GM21786 (cell line): ENCODE data around the gene DPP9.
A peak's percentile ranks its signal among the peaks of the same experiment; 100 is the strongest.
"Not testable (repeated sequence)": the region's sequence is repeated elsewhere in the genome, so short reads cannot be mapped to it uniquely, and the experiment has no call there.

Experiments
- ATAC-seq: cut with Tn5 transposase; IDR thresholded peaks from one replicate; pipeline ENCODE4 v1.9.1; 2021; ENCODE audit not compliant: unreplicated experiment

Gene DPP9

GRCh38 chr19:4740092-4740491 lies 16.4 kb upstream of the DPP9 start:
- no peak for ATAC-seq

DNA sequence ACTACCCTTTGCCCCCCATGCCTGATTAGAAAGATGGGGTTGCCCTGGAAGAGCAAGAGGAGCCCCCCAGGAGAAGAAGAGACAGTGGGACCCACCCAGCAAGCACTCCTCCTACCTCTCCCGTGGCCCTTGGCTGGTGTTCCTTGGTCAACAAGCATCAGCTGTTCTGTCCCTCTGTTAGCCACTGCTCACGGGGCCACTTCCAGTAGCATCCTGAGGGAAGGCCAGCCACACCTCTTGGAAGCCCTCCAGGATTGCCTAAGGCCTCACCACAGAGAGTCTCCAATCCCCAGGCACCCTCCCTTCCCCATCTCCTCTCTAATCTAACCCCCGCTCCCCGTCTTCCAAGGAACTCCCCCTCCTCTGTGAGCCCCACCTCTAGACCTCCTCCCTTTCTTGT lies 15.1 kb upstream of the DPP9 start:
- no peak for ATAC-seq

DNA sequence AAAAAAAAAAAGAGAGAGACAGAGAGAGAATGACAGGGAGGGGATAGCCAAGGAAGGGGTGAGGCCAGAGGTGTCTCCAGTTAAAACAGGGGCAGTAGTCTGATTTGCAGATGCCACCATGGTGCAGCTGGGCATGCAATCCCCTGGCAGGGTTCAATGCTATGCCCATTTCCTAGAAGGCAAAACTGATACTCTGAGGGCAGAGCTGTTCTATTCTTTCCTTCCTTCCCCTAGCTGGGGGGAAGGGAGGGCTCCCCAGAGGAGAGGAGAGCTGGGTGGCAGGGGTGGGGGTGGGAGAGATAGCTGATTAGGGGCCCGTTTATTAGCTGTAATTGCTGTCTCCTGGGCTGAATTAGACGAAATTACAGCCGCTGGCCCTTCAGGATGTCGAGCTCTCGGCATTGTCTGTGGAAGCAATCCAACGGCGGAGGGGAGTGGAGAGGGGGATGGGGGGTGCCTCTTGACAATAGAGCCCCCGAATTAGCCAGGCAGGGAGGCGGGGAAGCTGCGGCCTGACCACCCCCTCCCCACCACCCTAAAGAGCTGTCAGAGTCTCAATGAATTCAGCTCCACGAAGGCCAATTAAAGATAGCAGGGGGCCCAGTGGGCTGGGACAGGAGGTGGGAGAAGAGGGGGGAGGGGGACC lies 14.4 kb upstream of the DPP9 start:
- ATAC-seq = no peak

GRCh38 chr19:4733755-4734345 lies 10.2 kb upstream of the DPP9 start:
- no peak for ATAC-seq

DNA sequence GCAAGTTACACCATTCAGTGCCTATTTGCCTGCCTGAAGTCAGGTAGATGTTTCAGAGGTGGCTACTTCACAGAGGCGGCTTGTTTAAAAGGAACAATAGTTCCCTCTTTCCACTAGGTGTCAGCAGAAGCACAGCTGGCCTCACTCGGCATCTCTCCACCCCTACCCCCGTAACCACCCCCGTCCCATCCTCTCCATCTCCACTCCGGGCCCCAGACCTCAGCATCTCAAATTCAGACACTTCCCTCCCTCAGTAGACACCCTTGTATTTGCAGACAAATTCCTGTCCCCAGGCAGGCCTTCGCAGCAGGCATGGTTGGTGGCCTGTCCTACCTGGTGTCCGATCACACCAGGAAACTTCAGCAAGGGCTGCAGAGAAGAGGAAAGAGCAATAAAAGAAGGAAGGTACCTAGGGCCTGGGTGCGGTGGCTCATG lies 9.1 kb upstream of the DPP9 start:
- ATAC-seq = no peak

DNA sequence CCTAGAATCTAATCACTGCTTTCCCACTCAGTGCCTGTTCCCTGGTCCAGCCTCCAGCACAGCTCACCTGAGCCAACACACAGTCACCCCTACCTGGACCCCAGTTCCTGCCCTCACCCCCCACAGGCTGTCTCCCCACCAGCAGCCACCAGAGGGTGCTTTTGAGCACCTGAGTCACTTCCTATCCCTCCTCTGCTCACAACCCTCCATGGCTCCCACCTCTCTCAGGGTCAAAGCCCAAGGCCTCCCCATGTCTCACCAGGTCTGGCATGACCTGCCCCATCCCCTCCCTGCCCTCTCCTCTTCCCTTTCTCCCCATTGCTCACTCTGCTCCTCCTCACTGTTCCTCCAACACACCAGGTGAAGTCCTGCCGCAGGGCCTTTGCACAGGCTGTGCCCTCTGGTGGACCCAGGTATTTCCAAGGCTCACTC lies 7.1 kb upstream of the DPP9 start:
- no peak for ATAC-seq

- ATAC-seq = no peak
Observed at GRCh38 chr19:4728871-4729270, 5.2 kb upstream of the DPP9 start.

GRCh38 chr19:4722671-4723594 lies 709 bp downstream of the DPP9 start:
- peak; percentile 5 for ATAC-seq

GRCh38 chr19:4721196-4721595 lies 2.4 kb downstream of the DPP9 start:
- no peak for ATAC-seq

GRCh38 chr19:4720037-4720700 lies 3.5 kb downstream of the DPP9 start:
- ATAC-seq = no peak

- ATAC-seq = no peak
Observed at GRCh38 chr19:4719499-4719866, 4.2 kb downstream of the DPP9 start.

DNA sequence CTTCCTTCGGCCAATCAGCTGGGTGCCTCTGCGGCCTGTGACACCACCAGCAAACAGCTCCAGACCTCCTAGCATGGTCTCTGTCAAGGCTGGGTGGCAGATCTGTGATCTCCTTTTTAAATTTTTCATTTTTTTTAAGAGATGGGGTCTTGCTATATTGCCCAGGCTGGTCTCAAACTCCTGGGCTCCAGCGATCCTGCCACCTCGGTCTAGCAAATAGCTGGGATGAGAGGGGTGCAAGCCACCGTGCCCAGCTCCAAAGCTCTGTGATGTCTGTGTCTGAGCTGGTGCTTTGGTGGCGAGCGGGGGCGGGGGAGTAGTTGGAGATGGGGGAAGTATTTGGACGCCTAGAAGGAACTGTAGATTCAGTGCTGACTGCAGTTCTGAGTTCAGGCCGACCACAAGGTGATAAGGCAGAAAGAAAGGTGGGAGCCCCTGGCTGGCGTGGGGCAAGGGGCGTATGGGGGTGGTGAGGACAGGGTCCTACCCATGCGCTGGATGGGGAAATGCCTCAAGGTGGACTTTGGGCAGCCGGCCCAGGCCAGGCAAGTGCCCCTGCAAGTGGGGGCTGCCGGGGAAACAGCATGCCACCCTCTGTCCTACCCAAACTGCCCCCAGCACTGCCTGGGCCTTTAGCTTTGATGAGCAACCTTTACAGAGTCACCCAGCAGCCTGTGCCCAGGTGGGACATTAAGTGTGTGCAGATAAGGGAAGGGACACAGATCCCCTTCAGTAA lies 5.5 kb downstream of the DPP9 start:
- no peak for ATAC-seq

GRCh38 chr19:4717191-4717965 lies 6.3 kb downstream of the DPP9 start:
- ATAC-seq = no peak

DNA sequence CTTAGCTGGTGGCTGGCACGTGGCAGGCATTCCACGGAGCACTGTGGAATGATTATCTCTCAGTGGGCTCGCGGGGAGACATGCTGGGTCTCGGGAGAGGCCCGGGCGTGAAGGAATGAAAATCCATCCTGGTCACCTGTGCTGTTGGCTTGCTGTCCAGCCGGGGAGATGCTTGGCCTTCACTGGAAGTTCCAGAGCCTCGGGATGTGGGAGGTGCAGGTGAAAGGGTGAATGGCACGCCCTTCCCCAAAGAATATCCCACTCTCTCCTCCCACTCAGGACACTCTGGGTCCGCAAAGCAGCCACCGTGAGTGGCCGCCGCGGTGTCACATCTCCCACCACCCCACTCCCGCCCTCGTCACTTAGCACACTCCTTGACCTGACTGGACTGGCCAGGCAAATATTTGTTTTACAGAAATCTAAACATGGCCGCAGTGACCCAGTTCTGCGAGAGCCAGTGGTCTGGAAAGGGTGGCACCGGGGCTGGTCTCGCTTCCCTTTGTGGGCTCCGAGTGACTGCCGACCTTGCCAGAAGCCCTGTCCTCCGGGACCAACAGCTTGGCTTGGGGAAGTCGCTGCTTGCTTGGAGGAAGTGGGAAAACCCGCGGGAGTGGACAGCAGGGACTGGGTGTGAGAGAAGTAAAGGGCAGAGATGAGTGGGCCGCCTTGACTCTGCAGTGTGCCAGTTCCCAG lies 8.0 kb downstream of the DPP9 start:
- no peak for ATAC-seq

DNA sequence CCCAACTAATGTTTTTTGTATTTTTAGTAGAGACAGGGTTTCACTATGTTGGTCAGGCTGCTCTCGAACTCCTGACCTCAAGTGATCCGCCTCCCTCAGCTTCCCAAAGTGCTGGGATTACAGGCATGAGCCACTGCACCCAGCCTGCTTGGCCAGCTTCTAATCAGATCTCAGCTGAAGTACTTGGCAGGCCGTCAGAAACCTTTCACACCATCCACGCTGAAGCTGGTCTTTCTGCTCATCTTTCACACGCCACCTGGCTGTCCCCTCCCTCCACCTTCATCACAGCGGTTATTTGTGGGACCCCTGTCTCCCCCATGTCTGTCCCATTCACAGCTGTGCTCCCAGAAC lies 8.5 kb downstream of the DPP9 start:
- not testable (repeated sequence) for ATAC-seq

- no peak for ATAC-seq
Observed at GRCh38 chr19:4714016-4714415, 9.6 kb downstream of the DPP9 start.

GRCh38 chr19:4713384-4713951 lies 10.2 kb downstream of the DPP9 start:
- ATAC-seq = no peak

DNA sequence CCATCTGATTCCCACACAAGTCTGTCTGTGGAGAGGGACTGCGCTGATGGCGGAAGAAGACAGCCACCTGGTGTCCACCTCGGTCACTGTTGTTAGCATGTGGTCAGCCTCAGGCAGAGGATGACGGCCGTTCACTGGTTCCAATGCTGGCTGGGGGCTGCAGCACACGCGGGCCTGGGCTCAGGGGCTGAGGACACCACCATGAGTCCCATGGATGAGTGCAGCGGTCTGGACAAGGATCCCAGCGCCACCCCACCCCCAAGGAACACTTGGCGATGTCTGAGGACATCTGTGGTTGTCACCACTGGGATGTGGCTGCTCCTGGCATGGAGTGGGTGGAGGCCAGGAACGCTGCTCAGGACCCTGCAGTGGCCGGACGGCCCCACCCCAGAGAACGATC lies 10.9 kb downstream of the DPP9 start:
- no peak for ATAC-seq

DNA sequence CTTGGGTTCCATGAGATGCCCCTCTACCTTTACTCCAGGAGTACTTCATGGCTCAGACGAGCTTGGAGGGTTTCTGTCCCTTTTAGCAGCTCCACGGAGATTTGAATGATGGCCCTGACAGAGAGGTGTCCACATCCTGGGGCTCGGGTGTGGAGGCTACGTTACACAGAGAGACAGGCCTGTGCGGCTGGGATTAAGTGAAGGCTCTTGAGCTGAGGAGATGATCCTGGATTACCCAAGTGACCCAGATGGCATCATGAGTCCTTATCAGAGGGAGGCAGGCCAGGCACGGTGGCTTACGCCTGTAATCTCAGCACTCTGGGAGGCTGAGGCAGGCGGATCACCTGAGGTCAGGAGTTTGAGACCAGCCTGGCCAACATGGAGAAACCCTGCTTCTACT lies 12.4 kb downstream of the DPP9 start:
- no peak for ATAC-seq
